OCI-LY3 (cell line): ENCODE data around the gene UPF1.
A peak's percentile ranks its signal among the peaks of the same experiment; 100 is the strongest.

Experiments
- H2AFZ ChIP-seq: fragments of 200-600, 300-600 bp; shearing (Covaris generic); 2 replicates; pipeline ENCODE4 v1.6.0; 2014; ENCODE audit warnings: antibody characterized with exemption, low read depth, low read length
- H3K27ac ChIP-seq: fragments of 200-600, 300-600 bp; sonication (generic); 2 replicates; pipeline ENCODE4 v1.5.1; 2014; ENCODE audit warnings: mild to moderate bottlenecking, low read length, moderate library complexity, mixed read lengths
- H3K27me3 ChIP-seq: fragments of 200-600, 300-600 bp; sonication (generic); 2 replicates; pipeline ENCODE4 v1.6.1; 2014; ENCODE audit warnings: low read depth, low read length, mixed read lengths
- H3K36me3 ChIP-seq: fragments of 200-600, 300-600 bp; sonication (generic); replicated peaks from 2 replicates; pipeline ENCODE3; 2014; ENCODE audit warnings: low read depth, low read length, mixed read lengths
- H3K4me1 ChIP-seq: fragments of 300-600, 200-600 bp; sonication (generic); 2 replicates; pipeline ENCODE4 v1.6.1; 2014; ENCODE audit warnings: low read length, mixed read lengths
- H3K4me2 ChIP-seq: fragments of 200-600, 300-600 bp; sonication (generic); 2 replicates; pipeline ENCODE4 v1.6.1; 2014; ENCODE audit warnings: low read length, mixed read lengths
- H3K4me3 ChIP-seq: fragments of 300-600, 200-600 bp; sonication (generic); 2 replicates; pipeline ENCODE4 v1.5.1; 2014; ENCODE audit warnings: antibody characterized with exemption, mild to moderate bottlenecking, low read length, moderate library complexity
- H3K79me2 ChIP-seq: fragments of 300-600, 200-600 bp; shearing (Covaris generic); 2 replicates; pipeline ENCODE4 v1.6.1; 2014; ENCODE audit warnings: mild to moderate bottlenecking, low read length, mixed read lengths
- H3K9ac ChIP-seq: fragments of 300-600, 200-600 bp; shearing (Covaris generic); 2 replicates; pipeline ENCODE4 v1.6.0; 2014; ENCODE audit warnings: mild to moderate bottlenecking, low read length, moderate library complexity
- H3K9me3 ChIP-seq: fragments of 200-600, 300-600 bp; shearing (Covaris generic); 2 replicates; pipeline ENCODE4 v1.6.1; 2014; ENCODE audit warnings: low read length, mixed read lengths; ENCODE audit not compliant: insufficient read depth
- H4K20me1 ChIP-seq: fragments of 200-600, 300-600 bp; sonication (generic); 2 replicates; pipeline ENCODE4 v1.6.1; 2016; ENCODE audit warnings: low read length, mixed read lengths; ENCODE audit not compliant: insufficient read depth
- CTCF ChIP-seq: fragments of 200-600, 300-600 bp; sonication (generic); IDR thresholded peaks from 2 replicates; pipeline ENCODE4 v1.5.1; 2014; ENCODE audit warnings: antibody characterized with exemption, low read length, low read depth
- EZH2phosphoT487 ChIP-seq: fragments of 200-600 bp; shearing (Covaris generic); IDR thresholded peaks from 2 replicates; pipeline ENCODE4 v1.6.1; 2018; ENCODE audit warnings: antibody characterized with exemption, mixed run types, low read depth

UPF1 gene

GRCh38 chr19:18834644-18834984 lies 2.9 kb downstream of the UPF1 start:
- H2AFZ ChIP-seq: no peak overlapping the region
- H3K9me3 ChIP-seq: no peaks in the 10 kb centered on the region
- H3K27me3 ChIP-seq: no peaks in the 10 kb centered on the region
- H3K9ac ChIP-seq: no peak overlapping the region
- TF ChIP-seq EZH2phosphoT487 (no peak), CTCF (no peak)
- H3K4me3 ChIP-seq: peak overlapping the region; percentile 93
- H3K36me3 ChIP-seq: peaks cover 56% of the 10 kb centered on the region
- H4K20me1 ChIP-seq: peaks cover 72% of the 10 kb centered on the region
- H3K79me2 ChIP-seq: peaks cover 78% of the 10 kb centered on the region
- peaks cover 15% of the 10 kb centered on the region for H3K4me1 ChIP-seq
- H3K4me2 ChIP-seq: peak overlapping the region; percentile 84
- H3K27ac ChIP-seq: no peak overlapping the region

GRCh38 chr19:18839465-18840287 lies 7.9 kb downstream of the UPF1 start:
- H3K79me2 ChIP-seq: peaks cover 100% of the 10 kb centered on the region
- no peak overlapping the region for H3K4me3 ChIP-seq
- TF ChIP-seq EZH2phosphoT487: no peak
- TF ChIP-seq CTCF: no peak

GRCh38 chr19:18840288-18841267 lies 8.8 kb downstream of the UPF1 start:
- no peak overlapping the region for H3K4me2 ChIP-seq
- H3K27ac ChIP-seq: no peak overlapping the region
- no peak overlapping the region for H2AFZ ChIP-seq
- peaks cover 99% of the 10 kb centered on the region for H4K20me1 ChIP-seq
- no peaks in the 10 kb centered on the region for H3K9me3 ChIP-seq
- H3K36me3 ChIP-seq: peaks cover 45% of the 10 kb centered on the region
- peaks cover 4% of the 10 kb centered on the region; the same call in 1 of the 2 replicates for H3K4me1 ChIP-seq
- no peaks in the 10 kb centered on the region for H3K27me3 ChIP-seq
- H3K79me2 ChIP-seq: peaks cover 100% of the 10 kb centered on the region
- H3K9ac ChIP-seq: no peak overlapping the region
- no peak overlapping the region for H3K4me3 ChIP-seq
- no peak for TF ChIP-seq EZH2phosphoT487
- no peak for TF ChIP-seq CTCF

More at GRCh38 chr19:18839465-18840287, 7.9 kb downstream of the UPF1 start:
- H3K4me2 ChIP-seq: no peak overlapping the region
- H3K27me3 ChIP-seq: no peaks in the 10 kb centered on the region
- H3K36me3 ChIP-seq: peaks cover 48% of the 10 kb centered on the region
- no peak overlapping the region for H2AFZ ChIP-seq
- no peaks in the 10 kb centered on the region for H3K9me3 ChIP-seq
- no peak overlapping the region for H3K27ac ChIP-seq
- H3K9ac ChIP-seq: no peak overlapping the region
- peaks cover 99% of the 10 kb centered on the region for H4K20me1 ChIP-seq
- H3K4me1 ChIP-seq: peaks cover 4% of the 10 kb centered on the region; the same call in 1 of the 2 replicates

GRCh38 chr19:18841400-18841799 lies 9.6 kb downstream of the UPF1 start:
- Histone ChIP-seq H3K79me2 (peaks cover 100% of the 10 kb centered on the region), H3K4me1 (peaks cover 4% of the 10 kb centered on the region; the same call in 1 of the 2 replicates), H3K4me3 (no peak overlapping the region), H3K27me3 (no peaks in the 10 kb centered on the region), H3K9ac (no peak overlapping the region), H2AFZ (no peak overlapping the region), H3K4me2 (no peak overlapping the region), H3K27ac (no peak overlapping the region), H3K9me3 (no peaks in the 10 kb centered on the region), H3K36me3 (peaks cover 40% of the 10 kb centered on the region), H4K20me1 (peaks cover 99% of the 10 kb centered on the region)
- no peak for TF ChIP-seq EZH2phosphoT487
- no peak for TF ChIP-seq CTCF
